GM18511 (cell line): ENCODE measurements around the gene CREB3.

Experiments used
- ATAC-seq: cut with Tn5 transposase; IDR thresholded peaks from one replicate; pipeline ENCODE4 v1.9.1; 2021; ENCODE audit warnings: mild to moderate bottlenecking, moderate library complexity; ENCODE audit not compliant: unreplicated experiment

The CREB3 gene

GRCh38 chr9:35725362-35725761, 7.1 kb upstream of the CREB3 start:
- ATAC-seq: no peak

GRCh38 chr9:35726931-35727330, 5.5 kb upstream of the CREB3 start:
- ATAC-seq: peak; percentile 60

GRCh38 chr9:35727676-35728040, 4.8 kb upstream of the CREB3 start:
- no peak for ATAC-seq

- peak; percentile 23 for ATAC-seq
Observed at GRCh38 chr9:35728041-35728971, 4.2 kb upstream of the CREB3 start.

- no peak for ATAC-seq
Observed at GRCh38 chr9:35729101-35729500, 3.4 kb upstream of the CREB3 start.

GRCh38 chr9:35729700-35730485, 2.6 kb upstream of the CREB3 start:
- no peak for ATAC-seq

- no peak for ATAC-seq
Observed at GRCh38 chr9:35730486-35730854, 2.0 kb upstream of the CREB3 start.

GRCh38 chr9:35731415-35732184, 866 bp upstream of the CREB3 start:
- no peak for ATAC-seq

- peak; percentile 5 for ATAC-seq
Observed at GRCh38 chr9:35732800-35733541, 505 bp downstream of the CREB3 start.

- no peak for ATAC-seq
Observed at GRCh38 chr9:35734096-35734495, 1.6 kb downstream of the CREB3 start.

GRCh38 chr9:35736201-35736633, 3.8 kb downstream of the CREB3 start:
- no peak for ATAC-seq

GRCh38 chr9:35737143-35737542, 4.7 kb downstream of the CREB3 start:
- ATAC-seq: no peak

GRCh38 chr9:35738186-35738585, 5.7 kb downstream of the CREB3 start:
- no peak for ATAC-seq

- ATAC-seq: no peak
Observed at GRCh38 chr9:35738924-35739323, 6.5 kb downstream of the CREB3 start.

GRCh38 chr9:35740243-35740642, 7.8 kb downstream of the CREB3 start:
- ATAC-seq: no peak

- ATAC-seq: no peak
Observed at GRCh38 chr9:35741740-35742139, 9.3 kb downstream of the CREB3 start.

- no peak for ATAC-seq
Observed at GRCh38 chr9:35743452-35743851, 11.0 kb downstream of the CREB3 start.

GRCh38 chr9:35743880-35744518, 11.5 kb downstream of the CREB3 start:
- ATAC-seq: no peak

- no peak for ATAC-seq
Observed at GRCh38 chr9:35745569-35745968, 13.1 kb downstream of the CREB3 start.

GRCh38 chr9:35746583-35746982, 14.1 kb downstream of the CREB3 start:
- no peak for ATAC-seq
